Nephron progenitor cell (in vitro differentiated cells): Measurements from ENCODE around the gene CTAGE1.

Source experiments
- DNase-seq: peaks from one replicate; pipeline ENCODE4 v3.0.0; 2021
- H3K27ac Mint-ChIP-seq: 2 replicates; pipeline ENCODE4 v1.8.0; 2021; ENCODE audit warnings: mild to moderate bottlenecking, moderate library complexity, mixed read lengths
- H3K27me3 Mint-ChIP-seq: 2 replicates; pipeline ENCODE4 v1.8.0; 2021; ENCODE audit warnings: mild to moderate bottlenecking, low read depth, mixed read lengths; ENCODE audit not compliant: poor library complexity
- H3K36me3 Mint-ChIP-seq: 2 replicates; pipeline ENCODE4 v1.8.0; 2021; ENCODE audit warnings: low read depth, mixed read lengths
- H3K4me1 Mint-ChIP-seq: 2 replicates; pipeline ENCODE4 v1.8.0; 2021; ENCODE audit warnings: mixed read lengths
- H3K4me3 Mint-ChIP-seq: 2 replicates; pipeline ENCODE4 v1.8.0; 2021; ENCODE audit warnings: mild to moderate bottlenecking, moderate library complexity, mixed read lengths
- H3K9me3 Mint-ChIP-seq: 2 replicates; pipeline ENCODE4 v1.8.0; 2021; ENCODE audit warnings: mild to moderate bottlenecking, moderate library complexity, mixed read lengths
- CTCF ChIP-seq: fragments of 200-600 bp; sonication (generic); IDR thresholded peaks from 2 replicates; pipeline ENCODE4 v1.5.0; 2021; ENCODE audit warnings: antibody characterized with exemption

Gene CTAGE1

GRCh38 chr18:22457524-22457923, 39.8 kb upstream of the CTAGE1 start:
- DNase-seq = no peak
- no peak overlapping the region for H3K27ac Mint-ChIP-seq
- peaks cover 43% of the 10 kb centered on the region for H3K4me1 Mint-ChIP-seq
- H3K4me3 Mint-ChIP-seq = no peak overlapping the region
- H3K9me3 Mint-ChIP-seq = no peaks in the 10 kb centered on the region
- peaks cover 4% of the 10 kb centered on the region for H3K27me3 Mint-ChIP-seq
- no peak for TF ChIP-seq CTCF
- no peaks in the 10 kb centered on the region for H3K36me3 Mint-ChIP-seq

- Mint-ChIP-seq H3K27me3 (peaks cover 5% of the 10 kb centered on the region), H3K9me3 (peaks cover 2% of the 10 kb centered on the region), H3K36me3 (no peaks in the 10 kb centered on the region), H3K4me3 (no peak overlapping the region), H3K4me1 (peaks cover 42% of the 10 kb centered on the region), H3K27ac (no peak overlapping the region)
- no peak for DNase-seq
- TF ChIP-seq CTCF = no peak
Measured at GRCh38 chr18:22456547-22456946, 38.8 kb upstream of the CTAGE1 start.

- Mint-ChIP-seq H3K27me3 (peaks cover 7% of the 10 kb centered on the region), H3K36me3 (no peaks in the 10 kb centered on the region), H3K4me3 (no peak overlapping the region), H3K27ac (no peak overlapping the region), H3K9me3 (peaks cover 7% of the 10 kb centered on the region), H3K4me1 (peaks cover 38% of the 10 kb centered on the region)
- no peak for DNase-seq
- no peak for TF ChIP-seq CTCF
Measured at GRCh38 chr18:22456116-22456480, 38.4 kb upstream of the CTAGE1 start.

GRCh38 chr18:22455425-22456115, 37.9 kb upstream of the CTAGE1 start:
- peaks cover 38% of the 10 kb centered on the region for H3K4me1 Mint-ChIP-seq
- no peak for DNase-seq
- peaks cover 7% of the 10 kb centered on the region for H3K27me3 Mint-ChIP-seq
- H3K4me3 Mint-ChIP-seq = no peak overlapping the region
- no peak overlapping the region for H3K27ac Mint-ChIP-seq
- no peak for TF ChIP-seq CTCF
- H3K9me3 Mint-ChIP-seq = peaks cover 12% of the 10 kb centered on the region
- no peaks in the 10 kb centered on the region for H3K36me3 Mint-ChIP-seq

GRCh38 chr18:22453315-22453714, 35.6 kb upstream of the CTAGE1 start:
- Mint-ChIP-seq H3K36me3 (no peaks in the 10 kb centered on the region), H3K27me3 (peaks cover 3% of the 10 kb centered on the region), H3K4me3 (no peak overlapping the region), H3K27ac (no peak overlapping the region), H3K9me3 (peaks cover 32% of the 10 kb centered on the region), H3K4me1 (peaks cover 38% of the 10 kb centered on the region)
- TF ChIP-seq CTCF = no peak
- no peak for DNase-seq

- Mint-ChIP-seq H3K27me3 (peaks cover 3% of the 10 kb centered on the region), H3K36me3 (no peaks in the 10 kb centered on the region), H3K4me3 (peak overlapping the region; percentile 55), H3K9me3 (peaks cover 32% of the 10 kb centered on the region), H3K4me1 (peaks cover 38% of the 10 kb centered on the region), H3K27ac (no peak overlapping the region)
- DNase-seq = no peak
- no peak for TF ChIP-seq CTCF
Measured at GRCh38 chr18:22452226-22452668, 34.5 kb upstream of the CTAGE1 start.
